HG02943 (cell line): ENCODE results near the gene ZBP1.

ENCODE experiments used
- ATAC-seq: cut with Tn5 transposase; IDR thresholded peaks from one replicate; pipeline ENCODE4 v1.9.1; 2021; ENCODE audit warnings: mild to moderate bottlenecking, low read depth, moderate library complexity; ENCODE audit not compliant: unreplicated experiment

The ZBP1 gene

GRCh38 chr20:57577679-57578475 is 42.3 kb downstream of the ZBP1 start:
- ATAC-seq = no peak

- no peak for ATAC-seq
Measured at GRCh38 chr20:57576617-57577550, 43.3 kb downstream of the ZBP1 start.

GRCh38 chr20:57576002-57576401 is 44.2 kb downstream of the ZBP1 start:
- no peak for ATAC-seq

GRCh38 chr20:57574954-57575353 is 45.3 kb downstream of the ZBP1 start:
- no peak for ATAC-seq

GRCh38 chr20:57573894-57574293 is 46.3 kb downstream of the ZBP1 start:
- no peak for ATAC-seq

- no peak for ATAC-seq
Measured at GRCh38 chr20:57573242-57573641, 47.0 kb downstream of the ZBP1 start.

GRCh38 chr20:57571782-57572416 is 48.3 kb downstream of the ZBP1 start:
- ATAC-seq = no peak

GRCh38 chr20:57570920-57571319 is 49.3 kb downstream of the ZBP1 start:
- no peak for ATAC-seq

- ATAC-seq = no peak
Measured at GRCh38 chr20:57570145-57570850, 49.9 kb downstream of the ZBP1 start.

GRCh38 chr20:57568960-57569359 is 51.3 kb downstream of the ZBP1 start:
- no peak for ATAC-seq

GRCh38 chr20:57568088-57568896 is 51.9 kb downstream of the ZBP1 start:
- no peak for ATAC-seq

GRCh38 chr20:57567471-57568079 is 52.7 kb downstream of the ZBP1 start:
- no peak for ATAC-seq

GRCh38 chr20:57566803-57567459 is 53.3 kb downstream of the ZBP1 start:
- ATAC-seq = no peak

GRCh38 chr20:57566399-57566798 is 53.8 kb downstream of the ZBP1 start:
- no peak for ATAC-seq

- ATAC-seq = no peak
Measured at GRCh38 chr20:57564951-57565642, 55.1 kb downstream of the ZBP1 start.

- no peak for ATAC-seq
Measured at GRCh38 chr20:57564180-57564802, 55.9 kb downstream of the ZBP1 start.

- no peak for ATAC-seq
Measured at GRCh38 chr20:57563522-57563921, 56.7 kb downstream of the ZBP1 start.
